Keratinocyte (primary cell): ENCODE measurements around the gene TTC8. TPM values are rescaled to one million over a fixed set of nuclear protein-coding genes. Genes with fewer than 3 reads are reported as not detected.
A peak's percentile ranks its signal among the peaks of the same experiment; 100 is the strongest.

ENCODE experiments used
- DNase-seq: peaks from one replicate; pipeline ENCODE4 v3.0.0-alpha.2; 2011; ENCODE audit warnings: low read depth, missing footprints, low spot score
- FAIRE-seq: peaks from 2 replicates; lab custom pipeline; 2011; peaks lifted over from hg19 to GRCh38; lab: Jason Lieb, UNC
- H2AFZ ChIP-seq: 2 replicates; pipeline ENCODE4 v1.6.0; 2012; ENCODE audit warnings: low read length, control low read depth, inconsistent platforms; ENCODE audit not compliant: control insufficient read depth
- H3K27ac ChIP-seq: 2 replicates; pipeline ENCODE4 v1.5.1; 2011; ENCODE audit warnings: low read length; ENCODE audit not compliant: control insufficient read depth, insufficient read depth
- H3K27me3 ChIP-seq: 3 replicates; pipeline ENCODE4 v1.6.0; 2011; ENCODE audit warnings: low read length; ENCODE audit not compliant: control insufficient read depth, insufficient read depth; ENCODE audit errors: extremely low read depth
- H3K36me3 ChIP-seq, 2 experiments: 2 replicates in 1 of 2; 3 replicates in 1 of 2; pipeline ENCODE4 v1.5.1; 2011; ENCODE audit warnings: low read length in 2 of 2, mild to moderate bottlenecking in 1 of 2; ENCODE audit not compliant: control insufficient read depth in 2 of 2, insufficient read depth in 2 of 2; ENCODE audit errors: extremely low read depth in 1 of 2
- H3K4me1 ChIP-seq: 3 replicates; pipeline ENCODE4 v1.5.1; 2011; ENCODE audit warnings: low read length; ENCODE audit not compliant: control insufficient read depth, insufficient read depth; ENCODE audit errors: extremely low read depth
- H3K4me2 ChIP-seq: 3 replicates; pipeline ENCODE4 v1.6.0; 2011; ENCODE audit warnings: low read depth, low read length; ENCODE audit not compliant: control insufficient read depth, insufficient read depth; ENCODE audit errors: extremely low read depth
- H3K4me3 ChIP-seq, 3 experiments: fragments of 200-600 bp in 1 of 3; sonication (generic) in 1 of 3; 2 replicates in 2 of 3; 3 replicates in 1 of 3; pipeline ENCODE4 v1.5.1; 2011 to 2016; ENCODE audit warnings: low read length in 3 of 3, mild to moderate bottlenecking in 3 of 3, control low read depth in 2 of 3, inconsistent platforms in 1 of 3, low read depth in 1 of 3, mixed read lengths in 1 of 3, mixed run types in 1 of 3, moderate library complexity in 1 of 3; ENCODE audit not compliant: control insufficient read depth in 2 of 3, insufficient read depth in 2 of 3; ENCODE audit errors: extremely low read depth in 1 of 3
- H3K79me2 ChIP-seq: 2 replicates; pipeline ENCODE4 v1.6.0; 2012; ENCODE audit warnings: low read length; ENCODE audit not compliant: control insufficient read depth, insufficient read depth
- H3K9ac ChIP-seq: 3 replicates; pipeline ENCODE4 v1.6.0; 2011; ENCODE audit warnings: low read length; ENCODE audit not compliant: control insufficient read depth, insufficient read depth; ENCODE audit errors: extremely low read depth
- H3K9me1 ChIP-seq: 3 replicates; pipeline ENCODE4 v1.6.0; 2011; ENCODE audit warnings: low read length; ENCODE audit not compliant: control insufficient read depth, insufficient read depth; ENCODE audit errors: extremely low read depth
- H3K9me3 ChIP-seq: 2 replicates; pipeline ENCODE4 v1.5.1; 2012; ENCODE audit warnings: low read depth, low read length; ENCODE audit not compliant: control insufficient read depth
- H4K20me1 ChIP-seq: 3 replicates; pipeline ENCODE4 v1.6.0; 2011; ENCODE audit warnings: low read length; ENCODE audit not compliant: control insufficient read depth, insufficient read depth; ENCODE audit errors: extremely low read depth
- CTCF ChIP-seq, 3 experiments: IDR thresholded peaks in 1 of 3; conservative IDR thresholded peaks in 1 of 3; optimal IDR thresholded peaks in 1 of 3; 2 replicates in 2 of 3; 3 replicates in 1 of 3; pipeline versions ENCODE3 to v1.5.1; 2011; ENCODE audit warnings: low read length in 3 of 3, mild to moderate bottlenecking in 3 of 3, moderate library complexity in 2 of 3, control low read depth in 1 of 3, inconsistent platforms in 1 of 3; ENCODE audit not compliant: insufficient read depth in 2 of 3; ENCODE audit errors: extremely low read depth in 1 of 3
- EZH2 ChIP-seq: IDR thresholded peaks from one replicate; pipeline ENCODE4 v1.6.1; 2012; ENCODE audit warnings: inconsistent platforms, mild to moderate bottlenecking, low read length, moderate library complexity
- dilution Hi-C: fragments of 300-500 bp; cut with MboI; formaldehyde crosslinking; loops from one replicate; pipeline ENCODE4 v1.7.0; 2020; ENCODE audit warnings: low sequenced_read_pairs; ENCODE audit not compliant: extremely low pct_ligation_motif_present
- polyA plus RNA-seq, 5 experiments: library from polyadenylated mRNA; depleted of rRNA in 3 of 5; stranded (reverse) in 3 of 5; stranded (forward) in 1 of 5; unstranded in 1 of 5; fragments of >200 nt; gene quantifications; 1 replicate in 1 of 5; 2 replicates in 3 of 5; 3 replicates in 1 of 5; pipeline versions ENCODE4 v1.2.1 to v1.2.3, GENCODE V29; 2011 to 2012; ENCODE audit warnings: missing spikeins in 2 of 5, low read depth in 1 of 5, low replicate concordance in 1 of 5

Gene TTC8
- polyA plus RNA-seq, 1 donor (not counting 4 experiments of a cell fraction or from before 2014, with no cell fraction given): 43.0 TPM

GRCh38 chr14:88834883-88835431, 10.5 kb downstream of the TTC8 start:
- peak; percentile 29 for FAIRE-seq
- TF ChIP-seq EZH2 (no peak), CTCF (optimal IDR thresholded peaks at IDR 0.05 in 1 of 3, IDR thresholded peaks at IDR 0.05 in 1 of 3, conservative IDR thresholded peaks at IDR 0.05 in 1 of 3; ENCODE audit: extremely low read depth in 1 of 3, insufficient read depth in 2 of 3, low read length in 3 of 3) (no peak)
- Histone ChIP-seq H3K36me3 (no peaks in the 10 kb centered on the region), H3K4me3 (no peak overlapping the region), H3K9me3 (no peaks in the 10 kb centered on the region), H3K9me1 (no peaks in the 10 kb centered on the region), H3K27me3 (no peaks in the 10 kb centered on the region), H3K79me2 (peaks cover 21% of the 10 kb centered on the region), H4K20me1 (no peaks in the 10 kb centered on the region), H3K9ac (no peak overlapping the region), H3K4me2 (peak overlapping the region; percentile 20), H3K27ac (no peak overlapping the region), H2AFZ (no peak overlapping the region), H3K4me1 (peaks cover 42% of the 10 kb centered on the region)
- dilution Hi-C loops: no loop called here
- no peak for DNase-seq

GRCh38 chr14:88835661-88836060, 11.2 kb downstream of the TTC8 start:
- Histone ChIP-seq H3K27me3 (no peaks in the 10 kb centered on the region), H3K9ac (no peak overlapping the region), H3K4me2 (no peak overlapping the region), H3K9me3 (no peaks in the 10 kb centered on the region), H3K4me1 (peaks cover 42% of the 10 kb centered on the region), H3K4me3 (no peak overlapping the region), H3K27ac (no peak overlapping the region), H3K9me1 (no peaks in the 10 kb centered on the region), H3K79me2 (peaks cover 17% of the 10 kb centered on the region), H2AFZ (no peak overlapping the region), H3K36me3 (no peaks in the 10 kb centered on the region), H4K20me1 (no peaks in the 10 kb centered on the region)
- TF ChIP-seq CTCF (optimal IDR thresholded peaks at IDR 0.05 in 1 of 3, IDR thresholded peaks at IDR 0.05 in 1 of 3, conservative IDR thresholded peaks at IDR 0.05 in 1 of 3; ENCODE audit: extremely low read depth in 1 of 3, insufficient read depth in 2 of 3, low read length in 3 of 3) (no peak), EZH2 (no peak)
- dilution Hi-C loops: no loop called here
- DNase-seq (no peak), FAIRE-seq (no peak)
